HepG2 (cell line): ENCODE measurements around the gene CCDC93. TPM values are rescaled to one million over a fixed set of nuclear protein-coding genes. Genes with fewer than 3 reads are reported as not detected.

Experiments used
- ATAC-seq: fragments of 200-7000 bp; cut with Tn5 transposase; 3 replicates; pipeline ENCODE4 v1.9.1; 2020; ENCODE audit warnings: mild to moderate bottlenecking, moderate library complexity
- BruUV-seq: library from RNA; stranded (reverse); fragments of 400-500 nt; replicated peaks from 2 replicates; lab custom pipeline; 2021; lab: Mats Ljungman, UMichigan
- CTCF ChIA-PET: fragments of 300-600 bp; formaldehyde crosslinking; extraction: SDS; loops from one replicate; lab custom pipeline; 2021; ENCODE audit warnings: low total read pairs, inconsistent platforms, low intra/inter-chr PET ratio; lab: Yijun Ruan, JAX
- POLR2A ChIA-PET: fragments of 350-600 bp; sonication (Branson Sonifier 250); formaldehyde crosslinking; loops from one replicate; lab custom pipeline; 2020; ENCODE audit warnings: antibody characterized with exemption, inconsistent platforms; lab: Yijun Ruan, JAX
- DNase-seq: peaks from one replicate; pipeline ENCODE4 v3.0.0-alpha.2; 2015; ENCODE audit warnings: low spot score
- FAIRE-seq: peaks from 3 replicates; lab custom pipeline; 2011; peaks lifted over from hg19 to GRCh38; lab: Jason Lieb, UNC
- H2AFZ ChIP-seq: one replicate; pipeline ENCODE4 v1.6.1; 2011; ENCODE audit warnings: low read length, inconsistent platforms
- H3K27ac ChIP-seq: fragments of 300-600 bp; 3 replicates; pipeline ENCODE4 v1.8.0; 2011; ENCODE audit warnings: mixed run types, mild to moderate bottlenecking, mixed read lengths, low read length, inconsistent platforms; ENCODE audit not compliant: insufficient read depth; ENCODE audit errors: extremely low read length
- H3K27me3 ChIP-seq, 2 experiments: fragments of 200-600 bp in 1 of 2; 2 replicates in 1 of 2; 3 replicates in 1 of 2; pipeline versions ENCODE4 v1.6.0 to v1.8.0; 2011; ENCODE audit warnings: low read length in 2 of 2, mild to moderate bottlenecking in 2 of 2, moderate library complexity in 2 of 2, inconsistent platforms in 1 of 2; ENCODE audit not compliant: insufficient read depth in 2 of 2, control insufficient read depth in 1 of 2
- H3K36me3 ChIP-seq, 2 experiments: fragments of 200-600 bp in 1 of 2; replicated peaks in 1 of 2; 2 replicates in 1 of 2; 3 replicates in 1 of 2; pipeline versions ENCODE4 v1.5.1 to v1.8.0; 2011; ENCODE audit warnings: low read length in 2 of 2, inconsistent platforms in 1 of 2; ENCODE audit not compliant: insufficient read depth in 2 of 2, control insufficient read depth in 1 of 2
- H3K4me1 ChIP-seq: 2 replicates; pipeline ENCODE4 v1.5.1; 2012; ENCODE audit warnings: low read length, inconsistent platforms; ENCODE audit not compliant: insufficient read depth
- H3K4me2 ChIP-seq: 2 replicates; pipeline ENCODE4 v1.6.0; 2011; ENCODE audit warnings: low read depth, low read length, inconsistent platforms
- H3K4me3 ChIP-seq, 3 experiments: fragments of 200-600 bp in 1 of 3; sonication (generic), shearing (Covaris generic) in 1 of 3; replicated peaks in 1 of 3; 2 replicates each; pipeline ENCODE4 v1.5.1; 2011 to 2016; ENCODE audit warnings: low read length in 3 of 3, inconsistent platforms in 2 of 3, low read depth in 2 of 3, mild to moderate bottlenecking in 2 of 3, control low read depth in 1 of 3, mixed read lengths in 1 of 3; ENCODE audit not compliant: insufficient read depth in 1 of 3
- H3K79me2 ChIP-seq: one replicate; pipeline ENCODE4 v1.6.1; 2011; ENCODE audit warnings: low read length, inconsistent platforms; ENCODE audit not compliant: insufficient read depth
- H3K9ac ChIP-seq: 2 replicates; pipeline ENCODE4 v1.6.0; 2011; ENCODE audit warnings: mild to moderate bottlenecking, low read depth, low read length, inconsistent platforms; ENCODE audit not compliant: insufficient read depth
- H3K9me3 ChIP-seq: 2 replicates; pipeline ENCODE4 v1.5.1; 2012; ENCODE audit warnings: mild to moderate bottlenecking, low read length
- H4K20me1 ChIP-seq: 2 replicates; pipeline ENCODE4 v1.6.0; 2011; ENCODE audit warnings: inconsistent platforms, mild to moderate bottlenecking, low read length, moderate library complexity; ENCODE audit not compliant: insufficient read depth
- E2F1 ChIP-seq: sonication (generic); formaldehyde crosslinking; IDR thresholded peaks from 2 replicates; pipeline ENCODE4 v1.5.0; 2020; ENCODE audit warnings: missing genetic modification reagents
- GMEB2 ChIP-seq: IDR thresholded peaks from 2 replicates; pipeline ENCODE4 v1.6.1; 2016; ENCODE audit warnings: missing biosample characterization, missing genetic modification reagents, low read depth
- HDAC1 ChIP-seq: sonication (generic); formaldehyde crosslinking; IDR thresholded peaks from 2 replicates; pipeline ENCODE4 v1.5.1; 2020; ENCODE audit warnings: mild to moderate bottlenecking, missing genetic modification reagents
- MXI1 ChIP-seq: IDR thresholded peaks from 3 replicates; pipeline ENCODE4 v1.6.1; 2012; ENCODE audit warnings: low read depth, low read length, inconsistent platforms, borderline replicate concordance
- RBM22 ChIP-seq: fragments of 200-400 bp; formaldehyde crosslinking; optimal IDR thresholded peaks from 2 replicates; pipeline ENCODE3; 2017; ENCODE audit warnings: mild to moderate bottlenecking, low read length, moderate library complexity
- ZNF296 ChIP-seq: sonication (generic); formaldehyde crosslinking; conservative IDR thresholded peaks from 2 replicates; pipeline ENCODE4 v1.5.0; 2020; ENCODE audit warnings: mild to moderate bottlenecking, missing genetic modification reagents
- ZNF556 ChIP-seq: sonication (generic); formaldehyde crosslinking; IDR thresholded peaks from 2 replicates; pipeline ENCODE4 v1.4.0; 2020; ENCODE audit warnings: mild to moderate bottlenecking, missing genetic modification reagents, borderline replicate concordance
- ZNF710 ChIP-seq: sonication (generic); formaldehyde crosslinking; IDR thresholded peaks from 2 replicates; pipeline ENCODE4 v1.5.0; 2020; ENCODE audit warnings: mild to moderate bottlenecking, missing genetic modification reagents, borderline replicate concordance
- ZNF777 ChIP-seq: sonication (generic); formaldehyde crosslinking; IDR thresholded peaks from 2 replicates; pipeline ENCODE4 v1.4.0; 2020; ENCODE audit warnings: missing genetic modification reagents
- WGBS: methylation state at CpG from one replicate; pipeline ENCODE4 v1.1.6; 2017; ENCODE audit warnings: low lambda C conversion rate; 5-methylcytosine and 5-hydroxymethylcytosine counted together
- in situ Hi-C: cut with HindIII; loops from 2 replicates; pipeline ENCODE4 v1.10.0; 2017; ENCODE audit warnings: low pct_unique_long_range_greater_than_20kb; ENCODE audit not compliant: extremely low pct_ligation_motif_present
- intact Hi-C: fragments of 100-400 bp; cut with micrococcal nuclease; formaldehyde crosslinking; loops from one replicate; pipeline ENCODE4 v1.10.0; 2022; ENCODE audit not compliant: unreplicated experiment
- polyA plus RNA-seq, 8 experiments: library from polyadenylated mRNA; depleted of rRNA in 3 of 8; stranded (reverse) in 7 of 8; unstranded in 1 of 8; fragments of >200 nt; fragmentation: Illumina TruSeq in 4 of 8; extraction: Trizol in 4 of 8; gene quantifications; 2 replicates each; pipeline versions ENCODE4 v1.2.1 to v1.2.3, GENCODE V29; 2011 to 2016; ENCODE audit warnings: low read depth in 4 of 8, missing spikeins in 1 of 8, mixed read lengths in 1 of 8; ENCODE audit not compliant: insufficient read depth in 1 of 8
- total RNA-seq, 5 experiments: library from RNA; depleted of rRNA; stranded (reverse); fragments of >200 nt; fragmentation: Illumina TruSeq; extraction: Trizol; gene quantifications; 2 replicates each; pipeline ENCODE4 v1.2.3, GENCODE V29; 2016; ENCODE audit warnings: low read depth in 1 of 5

CCDC93 gene
- total and polyA plus RNA-seq, 2 of the 13 experiments (the other 11 are each of a cell fraction or from before 2014, with no cell fraction given) = 37.2 to 53.2 TPM

- WGBS = 96% methylated on average over 5 of the region's 5 CpGs
Measured at GRCh38 chr2:117935456-117935855, 78.4 kb downstream of the CCDC93 start.

More at GRCh38 chr2:117935456-117935855, 78.4 kb downstream of the CCDC93 start:
- in situ Hi-C loops (loop anchor here (10.0 kb wide), 1 partner anchor 111 kb away; no protein-coding TSS in a partner anchor), intact Hi-C loops (no loop called here)
- Histone ChIP-seq H3K4me2 (no peak overlapping the region), H2AFZ (no peak overlapping the region), H3K79me2 (no peaks in the 10 kb centered on the region), H3K4me1 (peaks cover 29% of the 10 kb centered on the region), H4K20me1 (no peaks in the 10 kb centered on the region), H3K27me3 (no peaks in the 10 kb centered on the region), H3K36me3 (peaks cover 28 to 74% of the 10 kb centered on the region in 2 experiments), H3K9me3 (no peaks in the 10 kb centered on the region), H3K27ac (peak overlapping the region; percentile 66), H3K9ac (no peak overlapping the region), H3K4me3 (no peak overlapping the region)
- ATAC-seq = no peak
- no peak for TF ChIP-seq RBM22
- TF ChIP-seq MXI1 = no peak
- no peak for TF ChIP-seq ZNF777 (CRISPR knock-in tag)
- TF ChIP-seq GMEB2 (CRISPR knock-in tag) = no peak
- TF ChIP-seq ZNF556 (CRISPR knock-in tag) = no peak
- no peak for TF ChIP-seq HDAC1 (CRISPR knock-in tag)
- TF ChIP-seq ZNF296 (CRISPR knock-in tag) = no peak
- no peak for TF ChIP-seq E2F1
- TF ChIP-seq ZNF710 (CRISPR knock-in tag) = no peak
- ChIA-PET POLR2A (interaction anchor here (0.9 kb wide), 1 partner anchor 15 kb away, joined by 3 read pairs; no protein-coding TSS in a partner anchor), CTCF (no interaction called here)
- DNase-seq = no peak
- FAIRE-seq = no peak
- BruUV-seq = no TSS peak
